H1 (cell line): Measurements from ENCODE around the gene TBX2. TPM values are rescaled to one million over a fixed set of nuclear protein-coding genes. Genes with fewer than 3 reads are reported as not detected.

Experiments used
- CEBPB ChIP-seq: IDR thresholded peaks from 2 replicates; pipeline ENCODE4 v1.6.1; 2012; ENCODE audit warnings: low read depth, low read length
- CHD7 ChIP-seq: fragments of 300-600 bp; sonication (generic); IDR thresholded peaks from 2 replicates; pipeline ENCODE4 v1.7.1; 2012; ENCODE audit warnings: low read length, moderate library complexity, mild to moderate bottlenecking, inconsistent platforms; ENCODE audit not compliant: insufficient replicate concordance
- GABPA ChIP-seq: IDR thresholded peaks from 2 replicates; pipeline ENCODE4 v1.6.1; 2011; ENCODE audit warnings: mild to moderate bottlenecking, low read length, moderate library complexity, borderline replicate concordance; ENCODE audit not compliant: insufficient read depth
- NRF1 ChIP-seq: IDR thresholded peaks from 2 replicates; pipeline ENCODE4 v1.6.1; 2011; ENCODE audit warnings: mild to moderate bottlenecking, low read depth, low read length, improper control_type of control experiment
- SIN3A ChIP-seq, 2 experiments: IDR thresholded peaks in 1 of 2; conservative IDR thresholded peaks in 1 of 2; 2 replicates each; pipeline ENCODE4 v1.6.1; 2011 to 2012; ENCODE audit warnings: low read length in 2 of 2, improper control_type of control experiment in 1 of 2, low read depth in 1 of 2, mild to moderate bottlenecking in 1 of 2
- SP2 ChIP-seq: IDR thresholded peaks from 2 replicates; pipeline ENCODE4 v1.6.1; 2012; ENCODE audit warnings: mild to moderate bottlenecking, low read length, inconsistent platforms
- SRF ChIP-seq: IDR thresholded peaks from 2 replicates; pipeline ENCODE4 v1.6.1; 2011; ENCODE audit warnings: mild to moderate bottlenecking, low read depth, low read length, moderate library complexity
- polyA plus RNA-seq, 7 experiments: library from polyadenylated mRNA; depleted of rRNA in 3 of 7; stranded (reverse) in 5 of 7; unstranded in 2 of 7; fragments of >200 nt in 5 of 7; fragments of 200-250 nt in 2 of 7; gene quantifications; 1 replicate in 5 of 7; 2 replicates in 1 of 7; 4 replicates in 1 of 7; pipeline versions ENCODE4 v1.2.1 to v1.2.3, GENCODE V29; 2011 to 2013; ENCODE audit warnings: missing spikeins in 2 of 7, mixed read lengths in 2 of 7
- total RNA-seq: library from RNA; stranded (reverse); fragmentation: NEBNext Ultra II Directional; extraction: Animal tissue kit (Norgen Biotek cat#: 25700); gene quantifications from 2 replicates; pipeline ENCODE4 v1.2.1, GENCODE V29; 2021

TBX2 gene
- total and polyA plus RNA-seq, 2 of the 8 experiments (the other 6 are each of a cell fraction or from before 2014, with no cell fraction given), result not detected

DNA sequence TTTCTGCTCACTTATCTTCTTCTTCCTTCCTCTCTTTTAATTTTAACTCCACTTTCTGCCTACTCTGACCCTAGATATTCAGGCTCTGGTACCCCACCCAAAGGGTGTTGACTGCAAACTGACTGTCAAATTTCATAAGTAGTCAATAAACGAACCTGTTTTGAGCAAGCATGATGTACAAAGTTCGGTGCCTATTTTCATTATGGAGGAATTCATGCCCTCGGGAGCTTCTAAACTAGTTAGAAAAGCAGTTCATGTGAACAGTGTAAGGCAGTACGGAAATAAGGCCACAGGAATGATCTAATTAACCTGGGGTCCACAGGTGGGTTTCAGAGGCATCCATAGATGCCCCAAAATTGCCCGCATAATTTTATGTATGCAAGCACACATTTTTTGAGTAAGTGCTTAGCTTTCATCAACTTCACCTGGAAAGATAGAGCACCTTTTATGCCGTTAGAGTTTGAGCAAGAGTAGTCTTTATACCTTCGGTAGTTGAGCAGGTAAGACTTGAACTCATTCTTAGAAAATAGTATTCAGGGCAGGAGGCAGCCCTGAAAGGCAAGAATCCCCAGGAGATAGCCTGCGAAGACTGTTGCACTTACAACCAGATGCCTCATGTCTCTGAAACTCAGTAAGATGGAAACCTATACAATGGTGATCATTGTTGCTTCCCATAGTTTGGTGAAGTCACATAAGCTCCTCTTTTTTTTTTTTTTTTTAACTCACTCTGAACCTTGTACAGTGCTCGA is 36.6 kb upstream of the TBX2 start (continued):
- no peak for TF ChIP-seq CHD7
- no peak for TF ChIP-seq SP2
- no peak for TF ChIP-seq SIN3A (conservative IDR thresholded peaks at IDR 0.05 in 1 of 2, IDR thresholded peaks at IDR 0.05 in 1 of 2; ENCODE audit: low read depth in 1 of 2, low read length in 2 of 2)
- no peak for TF ChIP-seq SRF
- no peak for TF ChIP-seq NRF1
- no peak for TF ChIP-seq CEBPB
- no peak for TF ChIP-seq GABPA
